HG03060 (cell line): ENCODE results near the gene MACROD2.
A peak's percentile ranks its signal among the peaks of the same experiment; 100 is the strongest.
"Not testable (repeated sequence)": the region's sequence is repeated elsewhere in the genome, so short reads cannot be mapped to it uniquely, and the experiment has no call there.

Experiments used
- ATAC-seq: cut with Tn5 transposase; IDR thresholded peaks from one replicate; pipeline ENCODE4 v1.9.1; 2021; ENCODE audit warnings: low read depth, moderate number of reproducible peaks; ENCODE audit not compliant: unreplicated experiment

Gene MACROD2

GRCh38 chr20:14178528-14178927 is 183.2 kb downstream of the MACROD2 start:
- ATAC-seq = no peak

- ATAC-seq = no peak
Observed at GRCh38 chr20:14178952-14179351, 183.6 kb downstream of the MACROD2 start.

GRCh38 chr20:14189794-14190402 is 194.6 kb downstream of the MACROD2 start:
- ATAC-seq = no peak

- no peak for ATAC-seq
Observed at GRCh38 chr20:14191559-14191958, 196.2 kb downstream of the MACROD2 start.

GRCh38 chr20:14193443-14193842 is 198.1 kb downstream of the MACROD2 start:
- no peak for ATAC-seq

GRCh38 chr20:14193885-14194284 is 198.6 kb downstream of the MACROD2 start:
- no peak for ATAC-seq

- no peak for ATAC-seq
Observed at GRCh38 chr20:14197097-14197496, 201.8 kb downstream of the MACROD2 start.

GRCh38 chr20:14198416-14198815 is 203.1 kb downstream of the MACROD2 start:
- no peak for ATAC-seq

- ATAC-seq = no peak
Observed at GRCh38 chr20:14199111-14199510, 203.8 kb downstream of the MACROD2 start.

GRCh38 chr20:14203657-14204056 is 208.3 kb downstream of the MACROD2 start:
- no peak for ATAC-seq

GRCh38 chr20:14207591-14207990 is 212.3 kb downstream of the MACROD2 start:
- ATAC-seq = no peak

- ATAC-seq = no peak
Observed at GRCh38 chr20:14208956-14209355, 213.6 kb downstream of the MACROD2 start.

- no peak for ATAC-seq
Observed at GRCh38 chr20:14210146-14210545, 214.8 kb downstream of the MACROD2 start.

- no peak for ATAC-seq
Observed at GRCh38 chr20:14214046-14214445, 218.7 kb downstream of the MACROD2 start.

GRCh38 chr20:14215880-14216279 is 220.6 kb downstream of the MACROD2 start:
- not testable (repeated sequence) for ATAC-seq

- ATAC-seq = no peak
Observed at GRCh38 chr20:14219801-14220461, 224.6 kb downstream of the MACROD2 start.

- ATAC-seq = no peak
Observed at GRCh38 chr20:14220986-14221385, 225.7 kb downstream of the MACROD2 start.

- no peak for ATAC-seq
Observed at GRCh38 chr20:14223806-14224205, 228.5 kb downstream of the MACROD2 start.

- not testable (repeated sequence) for ATAC-seq
Observed at GRCh38 chr20:14226051-14227049, 231.0 kb downstream of the MACROD2 start.

GRCh38 chr20:14232650-14233049 is 237.3 kb downstream of the MACROD2 start:
- ATAC-seq = peak; percentile 64

- ATAC-seq = no peak
Observed at GRCh38 chr20:14234666-14235295, 239.5 kb downstream of the MACROD2 start.
